ENCODE results near the gene TRIM28. TPM values are rescaled to one million over a fixed set of nuclear protein-coding genes. Genes with fewer than 3 reads are reported as not detected.

The TRIM28 gene
- total and polyA plus RNA-seq, 8 donors = 95.5 to 923 (median 206) TPM

GRCh38 chr19:58555369-58555885 lies 11.6 kb downstream of the TRIM28 start:
- DNase-seq = no peak
- TF ChIP-seq POLR2AphosphoS5 (IDR thresholded peaks at IDR 0.05) (no peak), POLR2A (IDR thresholded peaks at IDR 0.05) (no peak), CTCF (IDR thresholded peaks at IDR 0.05) (no peak), EP300 (IDR thresholded peaks at IDR 0.05) (no peak)
- Histone ChIP-seq H3K27me3 (no peaks in the 10 kb centered on the region), H3K27ac (peak overlapping the region; percentile 94 to 100 (median 100)), H3K9me3 (no peaks in the 10 kb centered on the region), H3K4me1 (peaks cover 43 to 61% (median 57%) of the 10 kb centered on the region in 4 donors), H3K4me3 (peak overlapping the region; percentile 72 to 93 (median 76)), H3K36me3 (peaks cover 43 to 54% (median 49%) of the 10 kb centered on the region in 4 donors)
- intact Hi-C loops (cut with DNase I; ENCODE audit: low total_unique reads) = no loop called here
- WGBS, 5 donors = 45 to 63% (median 46%) methylated on average over 3 to 4 of the region's 4 CpGs

- Histone ChIP-seq H3K27ac (peak overlapping the region in 4 of 5 donors; percentile 100), H3K4me1 (peaks cover 43 to 66% (median 61%) of the 10 kb centered on the region in 4 donors), H3K27me3 (no peaks in the 10 kb centered on the region), H3K36me3 (peaks cover 37 to 47% (median 43%) of the 10 kb centered on the region in 4 donors), H3K4me3 (peak overlapping the region in 2 of 4 donors; percentile 85 to 93), H3K9me3 (no peaks in the 10 kb centered on the region)
- WGBS, 5 donors = 78 to 83% (median 82%) methylated on average over 16 of the region's 16 CpGs
- TF ChIP-seq CTCF (IDR thresholded peaks at IDR 0.05) (no peak), POLR2A (IDR thresholded peaks at IDR 0.05) (no peak), EP300 (IDR thresholded peaks at IDR 0.05) (no peak), POLR2AphosphoS5 (IDR thresholded peaks at IDR 0.05) (no peak)
- intact Hi-C loops (cut with DNase I; ENCODE audit: low total_unique reads) = no loop called here
- DNase-seq = no peak
Measured at GRCh38 chr19:58555920-58556621, 12.2 kb downstream of the TRIM28 start.

GRCh38 chr19:58556622-58557220 lies 12.9 kb downstream of the TRIM28 start:
- TF ChIP-seq EP300 (IDR thresholded peaks at IDR 0.05) = no peak
- TF ChIP-seq POLR2A (IDR thresholded peaks at IDR 0.05) = no peak
- no peak for TF ChIP-seq POLR2AphosphoS5 (IDR thresholded peaks at IDR 0.05)
- Histone ChIP-seq H3K4me1 (peaks cover 47 to 73% (median 66%) of the 10 kb centered on the region in 4 donors), H3K27me3 (no peaks in the 10 kb centered on the region), H3K9me3 (no peaks in the 10 kb centered on the region), H3K27ac (peak overlapping the region in 4 of 5 donors; percentile 100), H3K4me3 (peak overlapping the region; percentile 72 to 88 (median 80)), H3K36me3 (peaks cover 30 to 41% (median 36%) of the 10 kb centered on the region in 4 donors)
- WGBS, 5 donors = 50 to 57% (median 53%) methylated on average over 10 of the region's 10 CpGs
- DNase-seq = no peak
- intact Hi-C loops (cut with DNase I; ENCODE audit: low total_unique reads) = no loop called here

GRCh38 chr19:58557221-58558065 lies 13.6 kb downstream of the TRIM28 start:
- Histone ChIP-seq H3K9me3 (no peaks in the 10 kb centered on the region), H3K4me3 (peak overlapping the region; percentile 72 to 88 (median 80)), H3K27me3 (peaks cover 0 to 7% (median 3%) of the 10 kb centered on the region in 3 donors), H3K27ac (peak overlapping the region; percentile 100), H3K36me3 (peaks cover 23 to 34% (median 29%) of the 10 kb centered on the region in 4 donors), H3K4me1 (peaks cover 55 to 77% (median 72%) of the 10 kb centered on the region in 4 donors)
- WGBS, 5 donors = 22 to 28% (median 26%) methylated on average over 12 of the region's 12 CpGs
- no peak for DNase-seq
- intact Hi-C loops (cut with DNase I; ENCODE audit: low total_unique reads) = no loop called here
- TF ChIP-seq EP300 (IDR thresholded peaks at IDR 0.05) (no peak), CTCF (IDR thresholded peaks at IDR 0.05) (no peak), POLR2A (IDR thresholded peaks at IDR 0.05) (no peak), POLR2AphosphoS5 (IDR thresholded peaks at IDR 0.05) (no peak)

All from stomach (tissue), 9 donors.